MCF 10A (cell line): ENCODE measurements around the gene PHB1. TPM values are rescaled to one million over a fixed set of nuclear protein-coding genes. Genes with fewer than 3 reads are reported as not detected.

Experiments
- BruUV-seq: library from RNA; stranded (reverse); fragments of 400-500 nt; replicated peaks from 2 replicates; lab custom pipeline; 2021; lab: Mats Ljungman, UMichigan
- CTCF ChIA-PET: fragments of 300-600 bp; sonication (Branson Sonifier 250); formaldehyde crosslinking; extraction: SDS; loops from one replicate; lab custom pipeline; 2021; ENCODE audit warnings: antibody characterized with exemption, inconsistent platforms; lab: Yijun Ruan, JAX
- POLR2A ChIA-PET: fragments of 300-600, 350-650 bp; sonication (Branson Sonifier 250); formaldehyde crosslinking; extraction: SDS; loops from one replicate; lab custom pipeline; 2020; ENCODE audit warnings: antibody characterized with exemption, inconsistent platforms; lab: Yijun Ruan, JAX
- DNase-seq: peaks from one replicate; pipeline ENCODE4 v3.0.0-alpha.2; 2018; ENCODE audit not compliant: unreplicated experiment
- H3K27ac Mint-ChIP-seq: one replicate; pipeline ENCODE4 v1.8.0; 2022; ENCODE audit warnings: mild to moderate bottlenecking, low read depth, mixed read lengths; ENCODE audit not compliant: unreplicated experiment
- H3K27me3 Mint-ChIP-seq: one replicate; pipeline ENCODE4 v1.8.0; 2022; ENCODE audit warnings: mixed read lengths; ENCODE audit not compliant: insufficient read depth, unreplicated experiment
- H3K36me3 Mint-ChIP-seq: one replicate; pipeline ENCODE4 v1.8.0; 2022; ENCODE audit warnings: mild to moderate bottlenecking, moderate library complexity, mixed read lengths; ENCODE audit not compliant: insufficient read depth, unreplicated experiment
- H3K4me1 Mint-ChIP-seq: one replicate; pipeline ENCODE4 v1.8.0; 2022; ENCODE audit warnings: mixed read lengths; ENCODE audit not compliant: insufficient read depth, unreplicated experiment
- H3K4me3 Mint-ChIP-seq: one replicate; pipeline ENCODE4 v1.8.0; 2022; ENCODE audit warnings: mild to moderate bottlenecking, moderate library complexity, mixed read lengths; ENCODE audit not compliant: unreplicated experiment
- H3K9me3 Mint-ChIP-seq: one replicate; pipeline ENCODE4 v1.8.0; 2022; ENCODE audit warnings: mixed read lengths; ENCODE audit not compliant: unreplicated experiment
- CTCF ChIP-seq: fragments of 200-600 bp; IDR thresholded peaks from one replicate; pipeline ENCODE4 v1.8.0; 2022; ENCODE audit warnings: antibody characterized with exemption, mild to moderate bottlenecking; ENCODE audit not compliant: unreplicated experiment
- intact Hi-C: fragments of 100-400 bp; cut with micrococcal nuclease; formaldehyde crosslinking; loops from 2 replicates; pipeline ENCODE4 v1.14.1; 2022
- total RNA-seq: library from RNA; stranded (reverse); gene quantifications from 2 replicates; pipeline ENCODE4 v1.2.3, GENCODE V29; 2022

PHB1 gene
- total RNA-seq, 1 experiment from 2014 or later = 134 TPM

GRCh38 chr17:49455272-49455861, 40.7 kb upstream of the PHB1 start:
- Mint-ChIP-seq H3K4me3 (no peak overlapping the region), H3K36me3 (no peaks in the 10 kb centered on the region), H3K9me3 (no peaks in the 10 kb centered on the region), H3K27me3 (peaks cover 50% of the 10 kb centered on the region), H3K4me1 (no peaks in the 10 kb centered on the region), H3K27ac (no peak overlapping the region)
- DNase-seq = no peak
- CTCF ChIA-PET = interaction anchor here (0.7 to 1.6 kb wide), 6 partner anchors 9 to 541 kb away, joined by 3 to 6 read pairs (median 3); no protein-coding TSS in a partner anchor
- POLR2A ChIA-PET = interaction anchor here (0.7 kb wide), 1 partner anchor 548 kb away, joined by 4 read pairs; no protein-coding TSS in a partner anchor
- BruUV-seq = no TSS peak
- intact Hi-C loops = no loop called here
- no peak for TF ChIP-seq CTCF

- DNase-seq = no peak
- POLR2A ChIA-PET = no interaction called here
- H3K27ac Mint-ChIP-seq = no peak overlapping the region
- H3K4me3 Mint-ChIP-seq = no peak overlapping the region
- H3K27me3 Mint-ChIP-seq = peaks cover 36% of the 10 kb centered on the region
- intact Hi-C loops = no loop called here
- no peaks in the 10 kb centered on the region for H3K9me3 Mint-ChIP-seq
- CTCF ChIA-PET = interaction anchor here (0.6 to 1.2 kb wide), 4 partner anchors 18 to 370 kb away, joined by 3 read pairs; no protein-coding TSS in a partner anchor
- no peaks in the 10 kb centered on the region for H3K4me1 Mint-ChIP-seq
- no peak for TF ChIP-seq CTCF
- no peaks in the 10 kb centered on the region for H3K36me3 Mint-ChIP-seq
- BruUV-seq = no TSS peak
Measured at GRCh38 chr17:49454050-49454449, 39.4 kb upstream of the PHB1 start.

GRCh38 chr17:49452661-49453060, 38.0 kb upstream of the PHB1 start:
- Mint-ChIP-seq H3K27me3 (peaks cover 23% of the 10 kb centered on the region), H3K9me3 (no peaks in the 10 kb centered on the region), H3K36me3 (no peaks in the 10 kb centered on the region), H3K27ac (no peak overlapping the region), H3K4me3 (no peak overlapping the region), H3K4me1 (no peaks in the 10 kb centered on the region)
- BruUV-seq = no TSS peak
- no peak for DNase-seq
- intact Hi-C loops = no loop called here
- POLR2A ChIA-PET = no interaction called here
- CTCF ChIA-PET = no interaction called here
- TF ChIP-seq CTCF = no peak

GRCh38 chr17:49452201-49452600, 37.5 kb upstream of the PHB1 start:
- TF ChIP-seq CTCF = no peak
- CTCF ChIA-PET = no interaction called here

More at GRCh38 chr17:49452201-49452600, 37.5 kb upstream of the PHB1 start:
- no peak for DNase-seq
- no TSS peak for BruUV-seq
- no peak overlapping the region for H3K4me3 Mint-ChIP-seq
- intact Hi-C loops = no loop called here
- POLR2A ChIA-PET = no interaction called here
- no peaks in the 10 kb centered on the region for H3K4me1 Mint-ChIP-seq
- H3K27ac Mint-ChIP-seq = no peak overlapping the region
- no peaks in the 10 kb centered on the region for H3K36me3 Mint-ChIP-seq
- H3K9me3 Mint-ChIP-seq = no peaks in the 10 kb centered on the region
- peaks cover 18% of the 10 kb centered on the region for H3K27me3 Mint-ChIP-seq
